H9 (cell line): ENCODE data around the gene PTPDC1. TPM values are rescaled to one million over a fixed set of nuclear protein-coding genes. Genes with fewer than 3 reads are reported as not detected.

ENCODE experiments used
- DNase-seq: peaks from one replicate; pipeline ENCODE4 v3.0.0-alpha.2; 2017
- H2AFZ ChIP-seq: one replicate; pipeline ENCODE4 v1.6.1; 2013; ENCODE audit warnings: mild to moderate bottlenecking, low read length, control low read depth, moderate library complexity
- H2AK5ac ChIP-seq: 2 replicates; pipeline ENCODE4 v1.6.1; 2013; ENCODE audit warnings: low read length, control low read depth, mixed read lengths; ENCODE audit not compliant: insufficient read length
- H2BK120ac ChIP-seq: one replicate; pipeline ENCODE4 v1.6.1; 2013; ENCODE audit warnings: low read depth, mild to moderate bottlenecking, low read length, control low read depth, inconsistent platforms; ENCODE audit not compliant: poor library complexity, severe bottlenecking
- H2BK12ac ChIP-seq: 2 replicates; pipeline ENCODE4 v1.6.1; 2013; ENCODE audit warnings: low read length, control low read depth, mixed read lengths, low read depth; ENCODE audit not compliant: insufficient read length
- H2BK15ac ChIP-seq: 2 replicates; pipeline ENCODE4 v1.6.1; 2013; ENCODE audit warnings: low read depth, low read length, control low read depth
- H2BK20ac ChIP-seq: one replicate; pipeline ENCODE4 v1.6.1; 2013; ENCODE audit warnings: low read depth, mild to moderate bottlenecking, low read length, control low read depth, inconsistent platforms; ENCODE audit not compliant: poor library complexity, severe bottlenecking
- H2BK5ac ChIP-seq: 2 replicates; pipeline ENCODE4 v1.6.1; 2013; ENCODE audit warnings: low read length, control low read depth, mixed read lengths; ENCODE audit not compliant: insufficient read length
- H3K14ac ChIP-seq: 2 replicates; pipeline ENCODE4 v1.6.1; 2013; ENCODE audit warnings: low read length, control low read depth; ENCODE audit not compliant: insufficient read depth
- H3K18ac ChIP-seq: 2 replicates; pipeline ENCODE4 v1.6.1; 2013; ENCODE audit warnings: low read depth, mild to moderate bottlenecking, mixed read lengths, low read length, control low read depth; ENCODE audit not compliant: insufficient read length
- H3K23ac ChIP-seq: 2 replicates; pipeline ENCODE4 v1.6.1; 2013; ENCODE audit warnings: low read length, control low read depth, mixed read lengths, low read depth; ENCODE audit not compliant: insufficient read length
- H3K23me2 ChIP-seq: 2 replicates; pipeline ENCODE4 v1.6.1; 2013; ENCODE audit warnings: low read depth, mild to moderate bottlenecking, mixed read lengths, low read length, control low read depth; ENCODE audit not compliant: insufficient read length, poor library complexity, severe bottlenecking
- H3K27ac ChIP-seq: 2 replicates; pipeline ENCODE4 v1.5.1; 2013; ENCODE audit warnings: low read length, control low read depth, mixed read lengths, low read depth; ENCODE audit not compliant: insufficient read length
- H3K27me3 ChIP-seq: 2 replicates; pipeline ENCODE4 v1.6.1; 2013; ENCODE audit warnings: low read length, control low read depth, inconsistent platforms; ENCODE audit not compliant: insufficient read depth
- H3K4ac ChIP-seq: 2 replicates; pipeline ENCODE4 v1.6.1; 2013; ENCODE audit warnings: low read depth, mild to moderate bottlenecking, control low read depth, inconsistent platforms, low read length, moderate library complexity
- H3K4me1 ChIP-seq: 2 replicates; pipeline ENCODE4 v1.6.1; 2013; ENCODE audit warnings: low read length, control low read depth, inconsistent platforms; ENCODE audit not compliant: insufficient read depth
- H3K4me2 ChIP-seq: 2 replicates; pipeline ENCODE4 v1.6.1; 2013; ENCODE audit warnings: low read length, control low read depth, mixed read lengths; ENCODE audit not compliant: insufficient read length, insufficient read depth
- H3K56ac ChIP-seq: 2 replicates; pipeline ENCODE4 v1.6.1; 2013; ENCODE audit warnings: low read depth, mild to moderate bottlenecking, mixed read lengths, low read length, control low read depth; ENCODE audit not compliant: insufficient read length
- H3K79me1 ChIP-seq: 2 replicates; pipeline ENCODE4 v1.6.1; 2013; ENCODE audit warnings: low read depth, mild to moderate bottlenecking, moderate library complexity, low read length, control low read depth, inconsistent platforms; ENCODE audit not compliant: insufficient read depth, poor library complexity, severe bottlenecking
- H3K79me2 ChIP-seq: 2 replicates; pipeline ENCODE4 v1.6.1; 2013; ENCODE audit warnings: low read length, control low read depth, inconsistent platforms; ENCODE audit not compliant: insufficient read depth
- H3K9ac ChIP-seq: 2 replicates; pipeline ENCODE4 v1.6.1; 2013; ENCODE audit warnings: low read length, control low read depth, mixed read lengths; ENCODE audit not compliant: insufficient read length; ENCODE audit errors: extremely low read depth
- H3K9me3 ChIP-seq: one replicate; pipeline ENCODE4 v1.6.1; 2013; ENCODE audit warnings: low read depth, low read length, inconsistent platforms; ENCODE audit not compliant: control insufficient read depth
- H3T11ph ChIP-seq: one replicate; pipeline ENCODE4 v1.6.1; 2013; ENCODE audit warnings: mild to moderate bottlenecking, low read length, control low read depth, inconsistent platforms
- H4K20me1 ChIP-seq: one replicate; pipeline ENCODE4 v1.6.1; 2013; ENCODE audit not compliant: control insufficient read depth, insufficient read length, insufficient read depth
- H4K5ac ChIP-seq: 2 replicates; pipeline ENCODE4 v1.6.1; 2013; ENCODE audit warnings: low read depth, mild to moderate bottlenecking, mixed read lengths, low read length, control low read depth; ENCODE audit not compliant: insufficient read length
- H4K8ac ChIP-seq: replicated peaks from 2 replicates; pipeline ENCODE4 v1.6.1; 2013; ENCODE audit warnings: low read length, control low read depth, mixed read lengths, low read depth; ENCODE audit not compliant: insufficient read length
- H4K91ac ChIP-seq: 2 replicates; pipeline ENCODE4 v1.6.1; 2013; ENCODE audit warnings: low read depth, mild to moderate bottlenecking, moderate library complexity, mixed read lengths, low read length, control low read depth; ENCODE audit not compliant: insufficient read length
- H3K27ac Mint-ChIP-seq, 3 experiments: 2 replicates in 2 of 3; 3 replicates in 1 of 3; pipeline ENCODE4 v1.8.0; 2020 to 2021; ENCODE audit warnings: mixed read lengths in 3 of 3, mild to moderate bottlenecking in 1 of 3, moderate library complexity in 1 of 3
- H3K27me3 Mint-ChIP-seq: 2 replicates; pipeline ENCODE4 v1.8.0; 2021; ENCODE audit warnings: low read depth, mild to moderate bottlenecking, moderate library complexity, mixed read lengths
- H3K36me3 Mint-ChIP-seq, 3 experiments: 2 replicates in 2 of 3; 3 replicates in 1 of 3; pipeline ENCODE4 v1.8.0; 2020 to 2021; ENCODE audit warnings: low read depth in 3 of 3, mixed read lengths in 3 of 3; ENCODE audit not compliant: insufficient read depth in 1 of 3
- H3K4me1 Mint-ChIP-seq, 2 experiments: 2 replicates each; pipeline ENCODE4 v1.8.0; 2020; ENCODE audit warnings: mixed read lengths in 2 of 2
- H3K4me3 Mint-ChIP-seq, 2 experiments: 2 replicates in 1 of 2; 3 replicates in 1 of 2; pipeline ENCODE4 v1.8.0; 2020 to 2021; ENCODE audit warnings: mild to moderate bottlenecking in 2 of 2, mixed read lengths in 2 of 2, moderate library complexity in 1 of 2
- H3K9me3 Mint-ChIP-seq, 2 experiments: 2 replicates in 1 of 2; 3 replicates in 1 of 2; pipeline ENCODE4 v1.8.0; 2020; ENCODE audit warnings: mild to moderate bottlenecking in 2 of 2, mixed read lengths in 2 of 2, moderate library complexity in 1 of 2
- WGBS: extraction: QIAGEN DNeasy Blood & Tissue Kit; methylation state at CpG from one replicate; pipeline ENCODE4 v1.1.7; 2013; ENCODE audit warnings: missing lambda C conversion rate, low lambda C conversion rate, mixed read lengths; ENCODE audit not compliant: insufficient read length; ENCODE audit errors: extremely low coverage; 5-methylcytosine and 5-hydroxymethylcytosine counted together
- total RNA-seq: library from RNA; stranded (reverse); gene quantifications from 2 replicates; pipeline ENCODE4 v1.2.1, GENCODE V29; 2021
- TF ChIP-seq, protein P1 (sequence below): fragments of 200-600 bp; sonication (generic); conservative IDR thresholded peaks from 3 replicates; pipeline ENCODE4 v1.8.0; 2021; ENCODE audit warnings: antibody characterized with exemption, mild to moderate bottlenecking

Gene PTPDC1
- total RNA-seq, 1 experiment from 2014 or later: 4.8 TPM

DNA sequence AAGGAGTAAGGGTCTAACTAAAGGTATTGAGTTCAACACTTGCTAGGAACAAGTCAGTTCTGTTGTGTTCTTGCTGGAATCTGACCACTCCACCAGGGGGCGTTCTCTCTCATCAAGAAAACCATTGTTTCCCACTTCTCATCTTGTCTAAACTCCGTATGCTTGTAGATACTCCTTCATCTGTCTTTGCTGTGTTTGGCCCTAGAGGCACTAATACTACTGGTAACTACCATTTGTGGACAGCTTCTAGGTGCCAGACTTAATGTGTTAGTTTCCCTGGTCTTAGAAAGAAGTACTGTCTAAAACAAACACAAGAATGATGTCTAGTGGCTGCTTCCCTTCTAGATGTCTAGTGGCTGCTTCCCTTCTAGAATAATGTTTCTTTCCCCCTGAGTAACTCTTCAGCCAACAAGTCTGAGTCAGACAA is 18.7 kb upstream of the PTPDC1 start:
- no peak overlapping the region for H3K27ac Mint-ChIP-seq
- Histone ChIP-seq H3T11ph (no peak overlapping the region), H3K18ac (no peak overlapping the region), H2AK5ac (no peak overlapping the region), H3K9me3 (no peaks in the 10 kb centered on the region), H3K9ac (no peak overlapping the region), H3K23me2 (no peaks in the 10 kb centered on the region), H4K8ac (no peak overlapping the region), H2BK15ac (no peak overlapping the region), H3K27me3 (no peaks in the 10 kb centered on the region), H3K79me2 (no peaks in the 10 kb centered on the region), H3K4ac (no peak overlapping the region), H3K23ac (no peak overlapping the region), H3K56ac (no peak overlapping the region), H4K91ac (no peak overlapping the region), H2BK20ac (no peak overlapping the region), H2BK12ac (no peak overlapping the region), H4K20me1 (no peaks in the 10 kb centered on the region), H2AFZ (no peak overlapping the region), H2BK5ac (no peak overlapping the region), H2BK120ac (no peak overlapping the region), H4K5ac (no peak overlapping the region), H3K4me1 (no peaks in the 10 kb centered on the region), H3K14ac (no peak overlapping the region), H3K4me2 (no peak overlapping the region), H3K79me1 (no peaks in the 10 kb centered on the region), H3K27ac (no peak overlapping the region)
- H3K4me3 Mint-ChIP-seq: no peak overlapping the region
- H3K4me1 Mint-ChIP-seq: peaks cover 4% of the 10 kb centered on the region in 2 experiments; a peak in 3 of 4 replicates
- WGBS: no CpG with 5 or more reads among the region's 2 CpGs
- peak; percentile 77 for DNase-seq
- TF ChIP-seq, protein P1, sequence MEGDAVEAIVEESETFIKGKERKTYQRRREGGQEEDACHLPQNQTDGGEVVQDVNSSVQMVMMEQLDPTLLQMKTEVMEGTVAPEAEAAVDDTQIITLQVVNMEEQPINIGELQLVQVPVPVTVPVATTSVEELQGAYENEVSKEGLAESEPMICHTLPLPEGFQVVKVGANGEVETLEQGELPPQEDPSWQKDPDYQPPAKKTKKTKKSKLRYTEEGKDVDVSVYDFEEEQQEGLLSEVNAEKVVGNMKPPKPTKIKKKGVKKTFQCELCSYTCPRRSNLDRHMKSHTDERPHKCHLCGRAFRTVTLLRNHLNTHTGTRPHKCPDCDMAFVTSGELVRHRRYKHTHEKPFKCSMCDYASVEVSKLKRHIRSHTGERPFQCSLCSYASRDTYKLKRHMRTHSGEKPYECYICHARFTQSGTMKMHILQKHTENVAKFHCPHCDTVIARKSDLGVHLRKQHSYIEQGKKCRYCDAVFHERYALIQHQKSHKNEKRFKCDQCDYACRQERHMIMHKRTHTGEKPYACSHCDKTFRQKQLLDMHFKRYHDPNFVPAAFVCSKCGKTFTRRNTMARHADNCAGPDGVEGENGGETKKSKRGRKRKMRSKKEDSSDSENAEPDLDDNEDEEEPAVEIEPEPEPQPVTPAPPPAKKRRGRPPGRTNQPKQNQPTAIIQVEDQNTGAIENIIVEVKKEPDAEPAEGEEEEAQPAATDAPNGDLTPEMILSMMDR: peak; percentile 91
- H3K9me3 Mint-ChIP-seq: peaks cover 13 to 17% of the 10 kb centered on the region in 2 experiments
- no peaks in the 10 kb centered on the region for H3K27me3 Mint-ChIP-seq
- peaks cover 16 to 22% (median 17%) of the 10 kb centered on the region in 3 experiments for H3K36me3 Mint-ChIP-seq
